ENCODE measurements around the gene MACIR. TPM values are rescaled to one million over a fixed set of nuclear protein-coding genes. Genes with fewer than 3 reads are reported as not detected.

MACIR gene
- total RNA-seq, 1 donor from 2014 or later: 10.4 TPM

Other genes with a start within 250 kb of the MACIR start
- 11.5 TPM for gene GIN1, start 138.6 kb upstream of the MACIR start, total RNA-seq
- 38.6 TPM for gene PPIP5K2, start 138.5 kb upstream of the MACIR start, total RNA-seq